Calu3 (cell line): ENCODE results near the gene BCL2L14. TPM values are rescaled to one million over a fixed set of nuclear protein-coding genes. Genes with fewer than 3 reads are reported as not detected.

Experiments used
- BruUV-seq: library from RNA; stranded (reverse); fragments of 400-500 nt; replicated peaks from 2 replicates; lab custom pipeline; 2021; lab: Mats Ljungman, UMichigan
- CTCF ChIA-PET: fragments of 300-600 bp; sonication (Branson Sonifier 250); formaldehyde crosslinking; loops from one replicate; lab custom pipeline; 2022; ENCODE audit warnings: antibody characterized with exemption; lab: Charles Lee
- DNase-seq: peaks from one replicate; pipeline ENCODE4 v3.0.0; 2022
- H3K27ac Mint-ChIP-seq: one replicate; pipeline ENCODE4 v1.8.0; 2022; ENCODE audit warnings: mixed read lengths; ENCODE audit not compliant: unreplicated experiment
- H3K27me3 Mint-ChIP-seq: one replicate; pipeline ENCODE4 v1.8.0; 2022; ENCODE audit warnings: mixed read lengths; ENCODE audit not compliant: unreplicated experiment
- H3K36me3 Mint-ChIP-seq: one replicate; pipeline ENCODE4 v1.8.0; 2022; ENCODE audit warnings: mild to moderate bottlenecking, moderate library complexity, mixed read lengths; ENCODE audit not compliant: insufficient read depth, unreplicated experiment
- H3K4me1 Mint-ChIP-seq: one replicate; pipeline ENCODE4 v1.8.0; 2022; ENCODE audit warnings: mild to moderate bottlenecking, low read depth, mixed read lengths; ENCODE audit not compliant: unreplicated experiment
- H3K4me3 Mint-ChIP-seq: one replicate; pipeline ENCODE4 v1.8.0; 2022; ENCODE audit warnings: mild to moderate bottlenecking, low read depth, moderate library complexity, mixed read lengths; ENCODE audit not compliant: unreplicated experiment
- H3K9me3 Mint-ChIP-seq: one replicate; pipeline ENCODE4 v1.8.0; 2022; ENCODE audit warnings: low read depth, mixed read lengths; ENCODE audit not compliant: unreplicated experiment
- intact Hi-C: fragments of 100-400 bp; cut with micrococcal nuclease; formaldehyde crosslinking; loops from one replicate; pipeline ENCODE4 v1.10.0; 2022; ENCODE audit not compliant: unreplicated experiment
- total RNA-seq: library from RNA; stranded (reverse); gene quantifications from 2 replicates; pipeline ENCODE4 v1.2.3, GENCODE V29; 2022
- TF ChIP-seq, protein P1 (sequence below): fragments of 200-600 bp; IDR thresholded peaks from one replicate; pipeline ENCODE4 v1.8.0; 2022; ENCODE audit warnings: antibody characterized with exemption; ENCODE audit not compliant: unreplicated experiment

The BCL2L14 gene
- total RNA-seq, 1 experiment from 2014 or later = 5.5 TPM

DNA sequence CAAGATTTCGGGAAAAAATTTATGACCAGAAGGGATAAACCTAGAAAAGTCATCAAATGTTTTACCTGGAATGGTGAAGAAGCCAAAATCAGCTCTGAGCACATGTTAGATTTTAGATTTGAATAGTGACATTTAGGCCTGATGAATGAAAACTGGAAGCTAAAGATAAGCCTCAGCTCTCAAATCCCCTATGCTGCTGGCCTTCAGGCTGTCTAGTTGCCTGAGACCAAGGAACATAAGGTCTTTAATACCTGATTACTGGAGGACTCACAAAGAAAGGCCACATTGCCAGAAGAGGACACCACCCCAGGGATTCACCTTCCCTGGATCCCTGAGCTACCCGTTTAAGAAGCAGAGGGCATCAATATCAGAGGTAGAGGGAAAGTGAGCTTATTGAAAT is 56.6 kb downstream of the BCL2L14 start:
- BruUV-seq = no TSS peak
- Mint-ChIP-seq H3K4me3 (no peak overlapping the region), H3K36me3 (peaks cover 8% of the 10 kb centered on the region), H3K9me3 (no peaks in the 10 kb centered on the region), H3K4me1 (no peaks in the 10 kb centered on the region), H3K27ac (no peak overlapping the region), H3K27me3 (no peaks in the 10 kb centered on the region)
- intact Hi-C loops = no loop called here
- TF ChIP-seq, protein P1, sequence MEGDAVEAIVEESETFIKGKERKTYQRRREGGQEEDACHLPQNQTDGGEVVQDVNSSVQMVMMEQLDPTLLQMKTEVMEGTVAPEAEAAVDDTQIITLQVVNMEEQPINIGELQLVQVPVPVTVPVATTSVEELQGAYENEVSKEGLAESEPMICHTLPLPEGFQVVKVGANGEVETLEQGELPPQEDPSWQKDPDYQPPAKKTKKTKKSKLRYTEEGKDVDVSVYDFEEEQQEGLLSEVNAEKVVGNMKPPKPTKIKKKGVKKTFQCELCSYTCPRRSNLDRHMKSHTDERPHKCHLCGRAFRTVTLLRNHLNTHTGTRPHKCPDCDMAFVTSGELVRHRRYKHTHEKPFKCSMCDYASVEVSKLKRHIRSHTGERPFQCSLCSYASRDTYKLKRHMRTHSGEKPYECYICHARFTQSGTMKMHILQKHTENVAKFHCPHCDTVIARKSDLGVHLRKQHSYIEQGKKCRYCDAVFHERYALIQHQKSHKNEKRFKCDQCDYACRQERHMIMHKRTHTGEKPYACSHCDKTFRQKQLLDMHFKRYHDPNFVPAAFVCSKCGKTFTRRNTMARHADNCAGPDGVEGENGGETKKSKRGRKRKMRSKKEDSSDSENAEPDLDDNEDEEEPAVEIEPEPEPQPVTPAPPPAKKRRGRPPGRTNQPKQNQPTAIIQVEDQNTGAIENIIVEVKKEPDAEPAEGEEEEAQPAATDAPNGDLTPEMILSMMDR = no peak
- no peak for DNase-seq
- CTCF ChIA-PET = interaction anchor here (0.6 kb wide), 1 partner anchor 72 kb away, joined by 8 read pairs; no protein-coding TSS in a partner anchor

DNA sequence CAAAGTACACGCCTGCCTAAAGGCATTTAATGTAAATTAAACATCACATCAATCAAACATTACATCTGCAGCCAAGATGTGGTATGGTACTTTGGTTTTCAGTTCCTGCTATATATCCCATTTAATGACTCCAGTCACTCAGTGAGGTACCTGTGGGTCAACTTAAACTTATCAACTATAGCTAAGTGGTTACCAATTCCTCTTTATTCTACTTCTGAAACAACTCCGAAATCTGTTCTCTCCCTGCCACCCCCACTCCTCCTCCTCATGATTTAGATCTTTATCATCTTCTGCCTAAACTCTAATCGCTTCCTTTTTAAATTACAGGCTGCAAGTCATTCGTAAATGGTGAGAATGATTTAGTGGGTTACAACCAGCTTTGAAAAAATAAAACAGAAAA is 57.9 kb downstream of the BCL2L14 start:
- no peak overlapping the region for H3K4me3 Mint-ChIP-seq
- CTCF ChIA-PET = interaction anchor here (0.7 kb wide), 1 partner anchor 10 kb away, joined by 3 read pairs; no protein-coding TSS in a partner anchor
- DNase-seq = no peak
- BruUV-seq = no TSS peak
- H3K4me1 Mint-ChIP-seq = no peaks in the 10 kb centered on the region
- H3K27ac Mint-ChIP-seq = no peak overlapping the region
- TF ChIP-seq, protein P1 = no peak
- no peaks in the 10 kb centered on the region for H3K9me3 Mint-ChIP-seq
- H3K27me3 Mint-ChIP-seq = no peaks in the 10 kb centered on the region
- peaks cover 8% of the 10 kb centered on the region for H3K36me3 Mint-ChIP-seq
- intact Hi-C loops = no loop called here

DNA sequence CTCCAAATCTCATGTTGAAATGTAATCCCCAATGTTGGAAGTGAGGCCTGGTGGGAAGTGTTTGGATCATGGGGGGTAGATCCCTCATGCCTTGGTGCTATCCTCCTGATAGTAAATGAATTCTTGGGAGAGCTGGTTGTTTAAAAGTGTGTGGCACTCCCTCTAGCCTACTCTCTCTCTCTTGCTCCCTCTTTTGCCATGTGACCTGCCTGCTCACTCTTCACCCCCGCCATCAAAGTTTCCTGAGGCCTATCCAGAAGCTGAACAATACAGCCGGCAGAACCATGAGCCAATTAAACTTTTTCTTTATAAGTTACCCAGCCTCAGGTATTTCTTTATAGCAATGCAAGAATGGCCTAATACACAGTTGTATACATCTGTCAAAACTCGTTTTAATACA is 62.5 kb downstream of the BCL2L14 start:
- DNase-seq = no peak
- BruUV-seq = no TSS peak
- intact Hi-C loops = no loop called here
- Mint-ChIP-seq H3K36me3 (peaks cover 8% of the 10 kb centered on the region), H3K27ac (no peak overlapping the region), H3K27me3 (no peaks in the 10 kb centered on the region), H3K9me3 (no peaks in the 10 kb centered on the region), H3K4me3 (no peak overlapping the region), H3K4me1 (peaks cover 2% of the 10 kb centered on the region)
- CTCF ChIA-PET = interaction anchor here (0.6 kb wide), 1 partner anchor 19 kb away, joined by 3 read pairs; no protein-coding TSS in a partner anchor
- TF ChIP-seq, protein P1 = no peak

DNA sequence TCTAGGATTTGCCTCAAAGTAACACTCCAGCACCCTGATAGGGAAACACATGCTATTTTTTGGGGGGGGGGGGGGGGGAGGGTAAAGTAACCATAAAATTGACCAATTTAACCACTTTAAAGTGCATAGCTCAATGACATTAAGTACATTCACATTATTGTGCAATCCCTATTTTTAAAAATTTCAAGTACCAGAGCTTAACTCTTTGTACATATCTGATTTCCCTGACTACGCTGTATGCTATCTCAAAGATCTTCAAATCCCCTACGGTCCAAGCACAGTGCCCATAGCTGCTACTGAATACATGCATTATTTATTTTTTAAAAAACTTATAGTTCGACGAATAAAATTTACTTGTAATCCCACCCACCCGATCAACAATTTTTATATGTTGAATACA is 63.0 kb downstream of the BCL2L14 start:
- TF ChIP-seq, protein P1 = no peak
- no TSS peak for BruUV-seq
- Mint-ChIP-seq H3K27me3 (no peaks in the 10 kb centered on the region), H3K4me1 (peaks cover 7% of the 10 kb centered on the region), H3K36me3 (peaks cover 6% of the 10 kb centered on the region), H3K4me3 (no peak overlapping the region), H3K9me3 (no peaks in the 10 kb centered on the region), H3K27ac (no peak overlapping the region)
- intact Hi-C loops = no loop called here
- DNase-seq = no peak
- CTCF ChIA-PET = interaction anchor here (0.6 to 1.8 kb wide), 3 partner anchors 17 to 461 kb away, joined by 3 read pairs; no protein-coding TSS in a partner anchor
